H1 (cell line): ENCODE results near the gene CABP5. TPM values are rescaled to one million over a fixed set of nuclear protein-coding genes. Genes with fewer than 3 reads are reported as not detected.
"Not testable (repeated sequence)": the region's sequence is repeated elsewhere in the genome, so short reads cannot be mapped to it uniquely, and the experiment has no call there.

Experiments used
- CTCF ChIA-PET: fragments of 300-600 bp; sonication (Branson Sonifier 250); formaldehyde crosslinking; loops from one replicate; lab custom pipeline; 2021; ENCODE audit not compliant: partially characterized antibody; lab: Charles Lee
- POLR2A ChIA-PET: fragments of 300-600 bp; sonication (Branson Sonifier 250); formaldehyde crosslinking; loops from one replicate; lab custom pipeline; 2021; ENCODE audit warnings: inconsistent platforms; ENCODE audit not compliant: partially characterized antibody; lab: Charles Lee
- DNase-seq, 2 experiments: peaks; one replicate each; pipeline versions ENCODE4 v3.0.0 to v3.0.0-alpha.2; 2010 to 2022; ENCODE audit warnings: low spot score in 2 of 2, low read depth in 1 of 2, mixed read lengths in 1 of 2
- FAIRE-seq: peaks from 2 replicates; lab custom pipeline; 2011; peaks lifted over from hg19 to GRCh38; lab: Jason Lieb, UNC
- H2AFZ ChIP-seq: 2 replicates; pipeline ENCODE4 v1.8.1; 2012; ENCODE audit warnings: low read length, inconsistent platforms
- H2AK5ac ChIP-seq: 2 replicates; pipeline ENCODE4 v1.6.1; 2013; ENCODE audit warnings: low read depth, low read length
- H2BK120ac ChIP-seq: replicated peaks from 2 replicates; pipeline ENCODE3; 2013; ENCODE audit warnings: low read depth, low read length, inconsistent platforms
- H2BK12ac ChIP-seq: 2 replicates; pipeline ENCODE4 v1.6.1; 2013; ENCODE audit warnings: low read depth, low read length
- H2BK15ac ChIP-seq: 2 replicates; pipeline ENCODE4 v1.6.1; 2013; ENCODE audit warnings: low read length
- H2BK20ac ChIP-seq: 2 replicates; pipeline ENCODE4 v1.6.1; 2013; ENCODE audit warnings: low read length
- H2BK5ac ChIP-seq: 2 replicates; pipeline ENCODE4 v1.6.1; 2013; ENCODE audit warnings: low read depth, low read length
- H3K14ac ChIP-seq: 2 replicates; pipeline ENCODE4 v1.6.1; 2013; ENCODE audit warnings: inconsistent platforms; ENCODE audit not compliant: insufficient read length
- H3K18ac ChIP-seq: 2 replicates; pipeline ENCODE4 v1.6.1; 2013; ENCODE audit warnings: low read length; ENCODE audit errors: extremely low read depth
- H3K23ac ChIP-seq: 2 replicates; pipeline ENCODE4 v1.6.1; 2013; ENCODE audit warnings: inconsistent platforms; ENCODE audit not compliant: insufficient read length
- H3K23me2 ChIP-seq: 2 replicates; pipeline ENCODE4 v1.6.1; 2013; ENCODE audit warnings: low read depth, low read length
- H3K27ac ChIP-seq: 2 replicates; pipeline ENCODE4 v1.6.1; 2011; ENCODE audit warnings: low read depth, low read length, inconsistent platforms
- H3K27me3 ChIP-seq, 4 experiments: replicated peaks in 1 of 4; 1 replicate in 1 of 4; 2 replicates in 3 of 4; pipeline versions ENCODE4 v1.6.1 to v1.8.1; 2011 to 2013; ENCODE audit warnings: low read length in 3 of 4, mild to moderate bottlenecking in 3 of 4, inconsistent platforms in 2 of 4, mixed read lengths in 2 of 4, moderate library complexity in 1 of 4; ENCODE audit not compliant: control insufficient read depth in 3 of 4, insufficient read depth in 3 of 4; ENCODE audit errors: extremely low read depth in 1 of 4
- H3K36me3 ChIP-seq, 4 experiments: 2 replicates each; pipeline versions ENCODE4 v1.6.1 to v1.8.1; 2011 to 2013; ENCODE audit warnings: mild to moderate bottlenecking in 4 of 4, low read length in 3 of 4, moderate library complexity in 2 of 4, control low read depth in 1 of 4, inconsistent platforms in 1 of 4; ENCODE audit not compliant: insufficient read depth in 4 of 4, control insufficient read depth in 2 of 4
- H3K4ac ChIP-seq: replicated peaks from 2 replicates; pipeline ENCODE3; 2013; ENCODE audit warnings: low read length, low read depth, mixed read lengths, inconsistent platforms; ENCODE audit not compliant: insufficient read length
- H3K4me1 ChIP-seq, 4 experiments: replicated peaks in 1 of 4; 1 replicate in 1 of 4; 2 replicates in 3 of 4; pipeline versions ENCODE4 v1.6.1 to v1.8.1; 2011 to 2013; ENCODE audit warnings: low read length in 3 of 4, inconsistent platforms in 2 of 4, mixed read lengths in 1 of 4; ENCODE audit not compliant: insufficient read depth in 4 of 4, control insufficient read depth in 3 of 4
- H3K4me2 ChIP-seq, 2 experiments: 2 replicates each; pipeline versions ENCODE4 v1.6.1 to v1.8.1; 2011 to 2013; ENCODE audit warnings: low read depth in 2 of 2, low read length in 2 of 2, control low read depth in 1 of 2, inconsistent platforms in 1 of 2, mild to moderate bottlenecking in 1 of 2; ENCODE audit not compliant: insufficient read depth in 1 of 2
- H3K4me3 ChIP-seq, 4 experiments: fragments of 200-600, 300-600 bp in 1 of 4; sonication (generic), shearing (Covaris generic), sonication (Bioruptor Twin) in 1 of 4; 2 replicates each; pipeline versions ENCODE4 v1.5.1 to v1.8.1; 2011 to 2016; ENCODE audit warnings: low read length in 4 of 4, low read depth in 3 of 4, control low read depth in 2 of 4, inconsistent platforms in 2 of 4, mild to moderate bottlenecking in 2 of 4, mixed read lengths in 1 of 4, moderate library complexity in 1 of 4; ENCODE audit not compliant: insufficient read depth in 2 of 4; ENCODE audit errors: extremely low read depth in 1 of 4
- H3K56ac ChIP-seq: replicated peaks from 2 replicates; pipeline ENCODE3; 2013; ENCODE audit warnings: low read depth, mild to moderate bottlenecking, mixed read lengths, low read length, inconsistent platforms; ENCODE audit not compliant: insufficient read length
- H3K79me1 ChIP-seq: 2 replicates; pipeline ENCODE4 v1.6.1; 2013; ENCODE audit warnings: low read depth, low read length, control low read depth
- H3K79me2 ChIP-seq, 2 experiments: 2 replicates each; pipeline versions ENCODE4 v1.6.1 to v1.8.1; 2012 to 2013; ENCODE audit warnings: low read length in 2 of 2, mild to moderate bottlenecking in 2 of 2, inconsistent platforms in 1 of 2; ENCODE audit not compliant: insufficient read depth in 2 of 2, control insufficient read depth in 1 of 2
- H3K9ac ChIP-seq, 4 experiments: replicated peaks in 1 of 4; 1 replicate in 1 of 4; 2 replicates in 3 of 4; pipeline versions ENCODE4 v1.6.1 to v1.8.1; 2011 to 2013; ENCODE audit warnings: low read depth in 3 of 4, low read length in 3 of 4, control low read depth in 2 of 4, mild to moderate bottlenecking in 2 of 4, moderate library complexity in 2 of 4, inconsistent platforms in 1 of 4; ENCODE audit errors: extremely low read depth in 1 of 4
- H3K9me3 ChIP-seq, 2 experiments: 2 replicates each; pipeline versions ENCODE4 v1.6.1 to v1.8.1; 2012 to 2013; ENCODE audit warnings: mild to moderate bottlenecking in 2 of 2, moderate library complexity in 2 of 2, control low read depth in 1 of 2, inconsistent platforms in 1 of 2, low read depth in 1 of 2, low read length in 1 of 2, mixed read lengths in 1 of 2; ENCODE audit not compliant: insufficient read depth in 2 of 2
- H4K20me1 ChIP-seq, 2 experiments: replicated peaks in 1 of 2; 2 replicates each; pipeline versions ENCODE3 to v1.8.1; 2011 to 2013; ENCODE audit warnings: inconsistent platforms in 2 of 2, low read length in 2 of 2, mild to moderate bottlenecking in 1 of 2; ENCODE audit not compliant: insufficient read depth in 2 of 2, control insufficient read depth in 1 of 2
- H4K5ac ChIP-seq: 2 replicates; pipeline ENCODE4 v1.6.1; 2013; ENCODE audit warnings: low read length, low read depth, mixed read lengths, inconsistent platforms; ENCODE audit not compliant: insufficient read length
- H4K8ac ChIP-seq: 2 replicates; pipeline ENCODE4 v1.8.0; 2013; ENCODE audit warnings: mild to moderate bottlenecking, moderate library complexity, low read length, inconsistent platforms; ENCODE audit not compliant: insufficient read depth; ENCODE audit errors: extremely low read depth
- H4K91ac ChIP-seq: replicated peaks from 2 replicates; pipeline ENCODE3; 2013; ENCODE audit warnings: low read length, mixed read lengths, inconsistent platforms; ENCODE audit not compliant: insufficient read length
- WGBS, 2 experiments: shearing (Covaris generic) in 1 of 2; methylation state at CpG; one replicate each; pipeline versions ENCODE4 v1.1.6 to v1.1.7; 2013 to 2015; ENCODE audit warnings: low lambda C conversion rate in 2 of 2, mixed read lengths in 2 of 2, inconsistent platforms in 1 of 2, low coverage in 1 of 2, missing lambda C conversion rate in 1 of 2; ENCODE audit not compliant: insufficient replicate concordance in 2 of 2, insufficient coverage in 1 of 2, insufficient read length in 1 of 2; ENCODE audit errors: extremely low coverage in 1 of 2, missing lambda C conversion rate in 1 of 2; 5-methylcytosine and 5-hydroxymethylcytosine counted together
- polyA plus RNA-seq, 7 experiments: library from polyadenylated mRNA; depleted of rRNA in 3 of 7; stranded (reverse) in 5 of 7; unstranded in 2 of 7; fragments of >200 nt in 5 of 7; fragments of 200-250 nt in 2 of 7; gene quantifications; 1 replicate in 5 of 7; 2 replicates in 1 of 7; 4 replicates in 1 of 7; pipeline versions ENCODE4 v1.2.1 to v1.2.3, GENCODE V29; 2011 to 2013; ENCODE audit warnings: missing spikeins in 2 of 7, mixed read lengths in 2 of 7
- total RNA-seq: library from RNA; stranded (reverse); fragmentation: NEBNext Ultra II Directional; extraction: Animal tissue kit (Norgen Biotek cat#: 25700); gene quantifications from 2 replicates; pipeline ENCODE4 v1.2.1, GENCODE V29; 2021

The CABP5 gene
- total and polyA plus RNA-seq, 2 of the 8 experiments (the other 6 are each of a cell fraction or from before 2014, with no cell fraction given) = not detected

- CTCF ChIA-PET = interaction anchor here (0.6 to 1.8 kb wide), 3 partner anchors 59 to 1727 kb away, joined by 3 to 6 read pairs (median 4); no protein-coding TSS in a partner anchor
- H3K23ac ChIP-seq, H2AFZ ChIP-seq, DNase-seq, H4K5ac ChIP-seq, H3K79me2 ChIP-seq, H3K4me3 ChIP-seq, H4K8ac ChIP-seq, H3K4me2 ChIP-seq, H2BK5ac ChIP-seq, H4K91ac ChIP-seq, H3K36me3 ChIP-seq, H2BK20ac ChIP-seq, H2BK120ac ChIP-seq, FAIRE-seq, H3K27me3 ChIP-seq, H3K9ac ChIP-seq, POLR2A ChIA-PET, H2AK5ac ChIP-seq, H4K20me1 ChIP-seq, H3K18ac ChIP-seq, H3K79me1 ChIP-seq, H3K9me3 ChIP-seq, H3K4me1 ChIP-seq, H3K56ac ChIP-seq, H2BK12ac ChIP-seq, H2BK15ac ChIP-seq, H3K4ac ChIP-seq, H3K23me2 ChIP-seq, H3K27ac ChIP-seq, H3K14ac ChIP-seq: not testable (repeated sequence)
- WGBS, 2 experiments = 88% methylated on average over 6 of the region's 6 CpGs; no CpG with 5 or more reads in 1 of the 2 experiments
Measured at GRCh38 chr19:48088991-48089390, 45.1 kb upstream of the CABP5 start.
